DMS79 treated with DMSO at 0.1 percent for 48 hours (cell line): ENCODE measurements around the gene PRKAG3.
"Not testable (repeated sequence)": the region's sequence is repeated elsewhere in the genome, so short reads cannot be mapped to it uniquely, and the experiment has no call there.

Experiments used
- DNase-seq: peaks from one replicate; lab custom pipeline; 2025; lab: John Stamatoyannopoulos, UW

Gene PRKAG3

DNA sequence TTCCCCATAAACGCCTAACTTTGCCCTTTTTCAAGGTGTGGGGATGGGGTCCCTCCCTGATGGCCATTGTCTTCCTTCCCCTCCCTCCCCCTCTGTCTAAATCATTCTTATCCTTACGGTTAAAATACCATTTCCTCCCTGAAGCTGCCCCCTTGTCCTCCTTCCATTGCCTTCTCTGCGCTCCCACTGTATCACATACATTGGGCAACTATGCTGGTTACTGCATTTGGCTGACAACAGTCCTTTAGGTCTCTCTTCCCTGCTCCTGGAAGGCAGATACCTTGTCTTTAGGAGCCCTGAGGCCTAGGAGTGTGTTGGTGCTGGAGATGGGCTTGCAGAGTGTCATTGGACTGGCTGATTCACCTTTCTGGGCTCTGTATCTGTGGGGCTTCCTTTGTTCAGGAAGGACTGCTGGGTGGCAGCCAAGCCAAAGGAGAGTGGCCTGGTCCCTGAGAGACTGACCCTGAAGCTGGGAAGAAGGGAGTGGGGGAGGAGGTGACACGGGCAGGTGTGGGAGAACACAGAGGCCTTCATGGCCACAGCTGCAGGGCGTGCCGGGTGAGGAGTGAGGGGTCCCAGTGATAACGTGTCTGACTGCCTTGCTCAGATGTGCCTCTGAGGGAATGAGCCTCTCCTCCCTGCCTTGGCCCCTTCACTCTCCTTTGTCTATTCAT is 30.2 kb upstream of the PRKAG3 start:
- DNase-seq: no peak

DNA sequence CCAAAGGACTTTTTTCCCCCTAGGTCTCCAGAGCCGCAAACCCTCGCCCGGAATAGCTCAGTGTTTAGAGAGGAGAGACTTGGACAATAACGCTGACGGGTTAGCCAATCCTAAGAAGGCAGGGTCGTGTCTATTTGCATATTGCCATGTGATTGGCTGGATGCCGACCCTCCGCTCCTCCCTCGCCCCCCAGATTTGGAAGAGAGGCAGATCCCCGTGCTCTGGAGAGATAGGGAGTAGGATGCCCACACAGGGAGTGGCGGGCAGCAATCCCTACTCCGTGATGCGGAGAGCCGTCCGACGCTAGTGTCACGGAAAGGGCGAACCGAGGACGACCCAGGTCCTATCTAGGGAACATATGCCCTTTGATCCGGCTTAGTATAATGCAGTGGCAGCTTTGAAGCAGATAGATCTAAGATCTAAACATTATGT is 29.4 kb upstream of the PRKAG3 start:
- DNase-seq: peak; percentile 50

GRCh38 chr2:218859988-218860831 is 28.6 kb upstream of the PRKAG3 start:
- DNase-seq: no peak

DNA sequence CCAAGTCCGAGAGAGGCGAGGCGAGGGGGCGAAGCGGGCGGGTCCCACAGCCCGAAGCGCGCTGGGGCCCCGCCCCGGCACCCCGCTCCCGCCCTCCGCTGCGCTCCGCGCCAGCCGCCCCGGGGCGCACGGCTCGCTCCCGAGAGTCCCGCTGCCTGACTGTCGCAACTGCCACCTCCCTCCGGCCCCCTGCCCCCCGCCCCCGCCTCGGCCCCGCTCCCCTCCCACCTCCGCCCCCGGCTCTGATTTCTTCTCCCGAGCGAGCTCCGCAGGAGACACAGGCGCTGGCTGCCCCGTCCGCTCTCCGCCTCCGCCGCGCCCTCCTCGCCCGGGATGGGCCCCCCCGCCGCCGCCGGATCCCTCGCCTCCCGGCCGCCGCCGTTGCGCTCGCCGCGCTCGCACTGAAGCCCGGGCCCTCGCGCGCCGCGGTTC is 28.0 kb upstream of the PRKAG3 start, which contains the start of gene WNT6:
Gene WNT6, plus strand, starts transcription at position 250 of the 432 bp plus-strand sequence. CDS start 233 bp downstream, outside the sequence.
- no peak for DNase-seq

DNA sequence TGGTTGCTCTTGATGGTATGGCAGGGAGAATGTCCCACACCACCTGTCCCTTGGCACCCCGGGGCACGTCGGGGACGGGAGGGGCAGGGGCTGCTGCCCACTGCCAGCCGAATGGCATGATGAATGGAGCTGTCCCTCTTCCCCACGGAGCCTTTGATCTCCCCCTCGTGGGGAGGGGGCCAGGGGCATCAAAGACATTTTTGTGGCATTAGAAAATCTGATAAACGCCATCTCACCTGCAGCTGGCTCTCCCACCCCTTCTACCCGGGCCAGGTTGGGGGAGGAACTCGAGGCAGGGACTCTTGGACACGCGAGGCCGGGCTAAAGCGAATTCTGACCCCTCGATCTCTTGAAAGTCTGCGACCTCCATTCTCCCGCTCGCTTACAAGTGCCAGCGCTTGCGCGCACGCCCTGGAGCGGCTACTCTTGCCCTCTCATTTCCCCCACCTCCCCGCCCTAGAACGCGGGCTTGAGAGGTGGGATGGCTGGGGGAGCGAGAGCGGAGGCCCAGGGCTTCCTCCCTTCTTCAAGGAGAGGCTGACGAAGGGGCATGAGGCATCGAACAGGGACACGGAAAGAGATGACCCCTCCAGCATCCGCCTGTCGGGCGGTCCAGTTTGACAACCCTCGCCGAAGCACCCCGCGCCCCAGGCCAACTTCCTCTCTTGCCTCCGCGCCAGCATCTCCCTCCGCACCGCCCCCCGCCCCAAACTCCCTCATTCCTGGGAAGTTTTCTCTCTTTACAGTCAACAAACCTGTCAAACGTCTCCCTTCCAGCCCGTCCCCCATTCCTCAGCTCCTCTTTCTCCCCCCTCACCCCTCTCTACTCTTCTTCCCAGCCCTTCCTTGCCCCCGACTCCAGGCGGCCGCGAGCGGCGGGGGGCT is 27.3 kb upstream of the PRKAG3 start:
- no peak for DNase-seq

- DNase-seq: no peak
Observed at GRCh38 chr2:218858138-218858445, 26.5 kb upstream of the PRKAG3 start.

DNA sequence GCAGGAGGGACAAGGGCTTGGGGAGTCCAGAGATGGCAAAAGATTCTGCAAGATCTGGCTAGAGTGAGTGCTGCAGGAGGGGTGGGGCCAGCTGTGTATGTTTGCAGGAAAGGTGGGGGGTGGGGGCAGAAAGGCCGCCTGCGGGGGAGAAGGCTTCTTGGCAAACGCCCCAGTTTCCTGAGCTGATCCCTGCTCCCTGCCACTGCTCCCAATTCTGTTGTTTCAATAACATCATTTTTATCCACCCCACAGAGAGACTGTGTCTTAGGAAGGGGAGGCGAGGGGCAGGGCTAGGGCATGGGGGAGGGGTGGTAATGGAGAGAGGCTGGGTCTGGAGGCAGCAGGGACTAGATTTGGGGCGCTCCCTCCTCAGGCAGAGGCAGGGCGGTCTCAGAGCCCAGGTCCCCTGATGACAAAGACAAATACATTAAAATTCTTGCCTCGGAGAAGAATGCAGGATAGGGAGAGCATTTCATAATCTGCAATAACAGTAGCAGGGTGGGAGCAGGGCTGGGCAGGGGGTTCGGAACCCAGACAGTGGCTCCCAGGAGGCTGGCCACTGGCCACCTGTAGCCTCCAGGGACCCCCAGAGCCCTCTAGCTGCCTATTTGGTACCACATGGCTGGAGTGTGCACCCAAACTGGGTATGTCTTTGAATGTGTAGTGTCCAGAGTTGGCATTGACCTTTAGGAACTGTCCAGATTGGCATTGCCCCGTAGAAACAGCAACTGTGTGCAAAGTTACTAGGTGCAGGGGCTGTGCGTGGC is 26.0 kb upstream of the PRKAG3 start:
- no peak for DNase-seq

DNA sequence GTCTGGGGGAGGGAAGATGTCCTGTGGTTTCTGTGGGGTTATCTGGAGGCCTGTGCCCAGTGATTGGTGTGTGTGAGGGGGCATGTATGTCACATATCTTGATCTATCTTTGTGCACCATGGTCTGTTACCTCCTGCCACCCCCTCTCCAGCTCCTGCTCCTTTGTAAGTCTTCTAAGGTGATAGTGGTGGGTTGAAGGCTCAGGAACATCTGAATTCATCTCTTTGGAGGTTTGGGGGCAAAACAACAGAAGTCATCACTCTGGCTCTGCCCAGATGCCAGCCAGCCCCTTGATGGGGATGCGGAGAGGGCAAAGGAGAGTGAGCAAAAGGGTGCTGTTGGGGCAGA is 25.3 kb upstream of the PRKAG3 start:
- no peak for DNase-seq

DNA sequence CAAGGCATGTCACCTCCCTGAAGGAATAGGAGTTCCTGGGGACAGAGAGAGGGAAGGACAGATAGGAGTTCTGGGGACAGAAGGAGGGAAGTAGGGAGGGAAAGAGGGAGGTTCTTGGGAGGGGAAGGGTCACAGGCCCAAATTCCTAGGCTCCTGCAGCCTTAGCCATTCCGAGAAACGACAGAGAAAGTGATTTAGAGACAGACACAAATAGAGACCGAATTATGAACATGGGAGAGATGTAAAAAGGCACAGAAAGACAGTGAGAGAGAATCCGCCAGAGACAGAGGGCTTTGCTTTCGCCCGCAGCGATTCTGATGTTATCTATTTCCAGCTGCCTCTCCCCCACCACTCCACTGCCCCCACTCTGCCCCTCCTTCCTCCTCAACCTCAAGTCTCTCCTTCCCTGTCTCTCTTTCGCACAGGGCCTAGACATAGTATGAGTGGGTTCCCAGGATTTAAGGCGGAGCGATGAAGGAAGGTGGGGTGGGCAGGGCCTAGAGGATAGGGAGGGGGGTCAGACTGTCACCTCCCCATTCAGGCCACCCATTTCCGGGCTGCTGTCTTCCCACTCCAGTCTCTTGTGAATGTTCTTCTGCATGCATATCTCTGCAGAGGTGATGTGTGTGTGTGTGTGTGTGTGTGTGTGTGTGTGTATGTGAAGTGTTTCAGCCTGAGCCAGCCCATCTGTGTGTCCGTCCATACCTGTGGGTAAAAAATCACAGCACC is 24.7 kb upstream of the PRKAG3 start:
- no peak for DNase-seq

GRCh38 chr2:218855305-218856166 is 23.9 kb upstream of the PRKAG3 start:
- no peak for DNase-seq

DNA sequence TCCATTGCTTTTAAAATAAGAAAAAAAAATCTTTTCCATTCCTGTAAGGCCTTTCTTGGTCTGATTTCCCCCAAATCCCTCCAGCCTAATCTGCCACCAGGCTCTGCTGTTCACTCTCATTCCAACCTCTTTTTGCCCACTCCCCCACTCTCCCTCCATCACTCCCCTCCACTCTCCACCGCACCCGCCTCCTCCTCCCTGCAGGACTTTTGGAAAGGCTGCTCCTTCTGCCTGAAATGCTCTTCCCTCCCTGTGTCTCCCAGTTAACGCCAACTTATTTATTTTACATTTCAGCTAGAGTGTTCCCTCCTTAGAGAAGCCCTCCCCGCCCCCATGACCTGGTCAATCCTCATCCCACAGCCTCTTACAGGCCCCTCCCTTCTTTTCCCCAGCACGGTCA is 23.3 kb upstream of the PRKAG3 start:
- no peak for DNase-seq

- no peak for DNase-seq
Observed at GRCh38 chr2:218853766-218854165, 22.2 kb upstream of the PRKAG3 start.

DNA sequence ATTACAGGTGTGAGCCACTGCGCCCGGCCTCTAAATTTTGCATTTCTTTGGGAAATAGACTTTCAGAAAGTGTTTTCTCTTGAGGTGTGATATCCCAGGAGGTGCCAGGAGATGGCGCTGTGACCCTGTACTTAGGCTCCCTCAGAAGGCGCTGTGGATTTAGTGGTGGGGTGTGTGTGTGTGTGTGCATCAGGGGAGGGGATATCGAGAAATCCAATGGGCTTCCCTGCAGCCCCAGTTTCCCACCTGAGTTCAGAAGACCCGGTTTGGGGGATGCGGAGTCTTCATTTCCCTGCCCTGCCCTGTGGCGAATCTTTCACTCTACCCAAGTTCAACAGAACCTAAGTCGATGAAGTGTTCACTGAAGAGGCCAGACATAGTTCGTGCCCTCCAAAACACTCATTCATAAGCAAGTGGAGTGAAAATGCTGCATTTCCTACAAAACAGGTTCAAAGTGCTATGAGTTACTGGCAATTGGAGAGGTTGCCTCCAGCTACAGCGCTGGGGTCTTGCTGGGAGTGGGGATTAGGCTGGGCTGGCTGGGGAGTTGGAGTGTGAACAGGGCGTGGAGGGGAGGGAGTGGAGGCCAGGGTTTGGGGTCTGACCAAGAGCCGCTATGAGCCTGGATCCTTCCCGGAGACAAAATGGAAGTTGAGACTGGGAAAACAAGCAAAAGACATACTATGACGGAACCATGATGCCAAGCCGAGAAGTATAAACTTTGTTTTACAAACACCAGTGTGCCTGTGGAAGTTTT is 21.5 kb upstream of the PRKAG3 start:
- peak; percentile 61 for DNase-seq

GRCh38 chr2:218851286-218851685 is 19.7 kb upstream of the PRKAG3 start:
- DNase-seq: no peak

- no peak for DNase-seq
Observed at GRCh38 chr2:218850796-218851195, 19.2 kb upstream of the PRKAG3 start.

GRCh38 chr2:218849721-218850120 is 18.1 kb upstream of the PRKAG3 start:
- no peak for DNase-seq

DNA sequence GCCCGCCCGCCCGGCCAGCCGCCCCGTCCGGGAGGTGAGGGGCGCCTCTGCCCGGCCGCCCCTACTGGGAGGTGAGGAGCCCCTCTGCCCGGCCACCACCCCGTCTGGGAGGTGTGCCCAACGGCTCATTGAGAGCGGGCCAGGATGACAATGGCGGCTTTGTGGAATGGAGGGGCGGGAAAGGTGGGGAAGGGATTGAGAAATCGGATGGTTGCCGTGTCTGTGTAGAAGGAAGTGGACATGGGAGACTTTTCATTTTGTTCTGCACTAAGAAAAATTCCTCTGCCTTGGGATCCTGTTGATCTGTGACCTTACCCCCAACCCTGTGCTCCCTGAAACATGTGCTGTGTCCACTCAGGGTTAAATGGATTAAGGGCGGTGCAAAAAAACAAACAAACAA is 15.4 kb upstream of the PRKAG3 start:
- DNase-seq: not testable (repeated sequence)

GRCh38 chr2:218844334-218844733 is 12.7 kb upstream of the PRKAG3 start:
- not testable (repeated sequence) for DNase-seq

- no peak for DNase-seq
Observed at GRCh38 chr2:218839888-218840287, 8.3 kb upstream of the PRKAG3 start.
